ENCODE data around the gene LBR.

The LBR gene

DNA sequence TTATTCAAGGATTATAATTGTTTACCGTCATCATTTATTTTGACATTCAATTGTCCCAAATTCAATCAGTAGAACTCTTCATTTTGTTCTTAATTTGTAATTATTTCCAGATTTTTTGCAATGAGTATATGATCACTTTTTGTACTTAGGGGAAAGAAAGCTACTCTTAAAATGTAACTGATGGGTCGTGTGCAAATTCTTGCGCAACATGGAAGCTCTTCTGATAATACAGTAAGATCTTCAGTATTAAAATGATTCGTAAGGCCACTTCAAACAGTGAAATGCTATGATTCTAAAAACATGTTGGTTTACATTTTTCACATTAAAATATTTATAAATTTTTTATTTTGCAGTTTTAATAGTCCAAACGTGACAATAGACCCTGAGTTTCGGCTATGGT lies 63.4 kb downstream of the LBR start (continued):
- TF ChIP-seq, protein P1, sequence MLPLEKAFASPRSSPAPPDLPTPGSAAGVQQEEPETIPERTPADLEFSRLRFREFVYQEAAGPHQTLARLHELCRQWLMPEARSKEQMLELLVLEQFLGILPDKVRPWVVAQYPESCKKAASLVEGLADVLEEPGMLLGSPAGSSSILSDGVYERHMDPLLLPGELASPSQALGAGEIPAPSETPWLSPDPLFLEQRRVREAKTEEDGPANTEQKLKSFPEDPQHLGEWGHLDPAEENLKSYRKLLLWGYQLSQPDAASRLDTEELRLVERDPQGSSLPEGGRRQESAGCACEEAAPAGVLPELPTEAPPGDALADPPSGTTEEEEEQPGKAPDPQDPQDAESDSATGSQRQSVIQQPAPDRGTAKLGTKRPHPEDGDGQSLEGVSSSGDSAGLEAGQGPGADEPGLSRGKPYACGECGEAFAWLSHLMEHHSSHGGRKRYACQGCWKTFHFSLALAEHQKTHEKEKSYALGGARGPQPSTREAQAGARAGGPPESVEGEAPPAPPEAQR (tag by site-specific recombination; IDR thresholded peaks at IDR 0.05), result no peak

DNA sequence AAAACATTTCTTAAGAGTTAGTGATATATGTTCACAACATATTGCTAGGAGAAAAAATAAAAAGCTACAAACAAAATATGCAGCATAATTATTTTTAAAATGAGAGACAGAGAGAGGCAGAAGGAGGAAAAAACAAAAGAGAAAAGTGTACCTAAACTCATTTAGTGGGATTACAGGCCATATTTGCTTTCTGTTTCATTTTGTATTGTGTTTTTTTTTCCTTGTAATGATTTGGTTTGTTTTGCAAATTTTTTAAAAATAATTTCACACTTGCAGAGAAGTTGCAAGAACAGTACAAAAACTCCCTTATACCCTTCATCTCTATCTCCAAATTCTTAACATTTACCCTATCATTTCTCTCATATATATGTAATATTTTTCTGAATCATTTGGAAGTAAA lies 65.0 kb downstream of the LBR start:
- H3K9me3 ChIP-seq (ENCODE audit: control insufficient read depth, insufficient read depth, low read depth, low read length), result no peaks in the 10 kb centered on the region
- no peak overlapping the region for H3K4me3 ChIP-seq (ENCODE audit: low read depth, low read length)
- no peaks in the 10 kb centered on the region for H3K36me3 ChIP-seq (ENCODE audit: control insufficient read depth in 2 of 2, insufficient read depth in 1 of 2, low read length in 2 of 2)
- no peak for TF ChIP-seq ZNF292 (tag by site-specific recombination; IDR thresholded peaks at IDR 0.05; ENCODE audit: borderline replicate concordance, low read depth)
- TF ChIP-seq ZNF677 (tag by site-specific recombination; IDR thresholded peaks at IDR 0.05), result no peak
- TF ChIP-seq ZNF335 (tag by site-specific recombination; conservative IDR thresholded peaks at IDR 0.05), result no peak
- TF ChIP-seq ZNF366 (tag by site-specific recombination; conservative IDR thresholded peaks at IDR 0.05), result no peak
- TF ChIP-seq ZNF48 (tag by site-specific recombination; IDR thresholded peaks at IDR 0.05), result no peak
- TF ChIP-seq ZBTB48 (tag by site-specific recombination; IDR thresholded peaks at IDR 0.05), result no peak
- TF ChIP-seq ZNF623 (tag by site-specific recombination; IDR thresholded peaks at IDR 0.05), result no peak
- no peak for TF ChIP-seq GFI1B (tag by site-specific recombination; IDR thresholded peaks at IDR 0.05)
- no peak for TF ChIP-seq GLIS2 (tag by site-specific recombination; IDR thresholded peaks at IDR 0.05)
- TF ChIP-seq ZNF423 (tag by site-specific recombination; IDR thresholded peaks at IDR 0.05), result no peak
- CTCF ChIA-PET, result interaction anchor here (0.5 kb wide), 1 partner anchor 304 kb away, joined by 3 read pairs; no protein-coding TSS in a partner anchor
- H3K4me1 ChIP-seq (ENCODE audit: control insufficient read depth, insufficient read depth, low read length), result 0 out of 2 replicates have a peak, but pooled peaks cover 2% of the 10 kb centered on the region
- POLR2A ChIA-PET, result no interaction called here
- H3K27ac ChIP-seq (ENCODE audit: extremely low read depth, low read depth, low read length), result no peak overlapping the region

DNA sequence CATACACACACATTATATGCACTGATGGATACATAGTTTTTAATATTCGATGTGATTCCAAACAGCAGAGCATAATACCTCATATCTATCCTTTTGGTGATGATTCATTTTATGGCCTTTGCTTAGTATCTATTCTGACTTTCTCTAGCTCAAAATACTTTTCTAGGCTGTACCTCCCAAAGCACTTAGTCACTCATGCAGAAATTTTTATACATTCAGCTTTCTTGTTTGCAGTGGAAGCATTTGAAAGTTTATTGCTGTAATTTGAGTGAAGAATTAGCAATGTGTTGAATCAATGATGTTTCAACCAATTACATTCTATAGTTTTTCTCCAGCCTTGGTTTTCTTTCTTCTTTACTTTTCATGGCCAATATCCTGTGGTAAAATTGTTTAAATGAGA lies 66.7 kb downstream of the LBR start:
- Histone ChIP-seq H3K9me3 (ENCODE audit: control insufficient read depth, insufficient read depth, low read depth, low read length) (no peaks in the 10 kb centered on the region), H3K4me1 (ENCODE audit: control insufficient read depth, insufficient read depth, low read length) (no peaks in the 10 kb centered on the region), H3K27ac (ENCODE audit: extremely low read depth, low read depth, low read length) (no peak overlapping the region), H3K4me3 (ENCODE audit: low read depth, low read length) (no peak overlapping the region), H3K36me3 (ENCODE audit: control insufficient read depth in 2 of 2, insufficient read depth in 1 of 2, low read length in 2 of 2) (no peaks in the 10 kb centered on the region)
- POLR2A ChIA-PET, result no interaction called here
- CTCF ChIA-PET, result interaction anchor here (1.2 kb wide), 1 partner anchor 43 kb away, joined by 3 read pairs; no protein-coding TSS in a partner anchor
- TF ChIP-seq, protein P2, sequence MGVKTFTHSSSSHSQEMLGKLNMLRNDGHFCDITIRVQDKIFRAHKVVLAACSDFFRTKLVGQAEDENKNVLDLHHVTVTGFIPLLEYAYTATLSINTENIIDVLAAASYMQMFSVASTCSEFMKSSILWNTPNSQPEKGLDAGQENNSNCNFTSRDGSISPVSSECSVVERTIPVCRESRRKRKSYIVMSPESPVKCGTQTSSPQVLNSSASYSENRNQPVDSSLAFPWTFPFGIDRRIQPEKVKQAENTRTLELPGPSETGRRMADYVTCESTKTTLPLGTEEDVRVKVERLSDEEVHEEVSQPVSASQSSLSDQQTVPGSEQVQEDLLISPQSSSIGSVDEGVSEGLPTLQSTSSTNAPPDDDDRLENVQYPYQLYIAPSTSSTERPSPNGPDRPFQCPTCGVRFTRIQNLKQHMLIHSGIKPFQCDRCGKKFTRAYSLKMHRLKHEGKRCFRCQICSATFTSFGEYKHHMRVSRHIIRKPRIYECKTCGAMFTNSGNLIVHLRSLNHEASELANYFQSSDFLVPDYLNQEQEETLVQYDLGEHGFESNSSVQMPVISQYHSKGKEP (tag by site-specific recombination; IDR thresholded peaks at IDR 0.05), result peak; percentile 94
- no peak for TF ChIP-seq YY1 (tag by site-specific recombination; IDR thresholded peaks at IDR 0.05)
- TF ChIP-seq ZNF664 (tag by site-specific recombination; IDR thresholded peaks at IDR 0.05), result no peak
- TF ChIP-seq ZNF837 (tag by site-specific recombination; IDR thresholded peaks at IDR 0.05), result no peak
- TF ChIP-seq WT1 (tag by site-specific recombination; IDR thresholded peaks at IDR 0.05), result no peak
- no peak for TF ChIP-seq ZNF404 (tag by site-specific recombination; IDR thresholded peaks at IDR 0.05)
- 0 out of 2 replicates have a peak, but pooled peaks have one; percentile 55 for TF ChIP-seq SCRT1 (tag by site-specific recombination; IDR thresholded peaks at IDR 0.05; ENCODE audit: borderline replicate concordance)
- TF ChIP-seq, protein P3, sequence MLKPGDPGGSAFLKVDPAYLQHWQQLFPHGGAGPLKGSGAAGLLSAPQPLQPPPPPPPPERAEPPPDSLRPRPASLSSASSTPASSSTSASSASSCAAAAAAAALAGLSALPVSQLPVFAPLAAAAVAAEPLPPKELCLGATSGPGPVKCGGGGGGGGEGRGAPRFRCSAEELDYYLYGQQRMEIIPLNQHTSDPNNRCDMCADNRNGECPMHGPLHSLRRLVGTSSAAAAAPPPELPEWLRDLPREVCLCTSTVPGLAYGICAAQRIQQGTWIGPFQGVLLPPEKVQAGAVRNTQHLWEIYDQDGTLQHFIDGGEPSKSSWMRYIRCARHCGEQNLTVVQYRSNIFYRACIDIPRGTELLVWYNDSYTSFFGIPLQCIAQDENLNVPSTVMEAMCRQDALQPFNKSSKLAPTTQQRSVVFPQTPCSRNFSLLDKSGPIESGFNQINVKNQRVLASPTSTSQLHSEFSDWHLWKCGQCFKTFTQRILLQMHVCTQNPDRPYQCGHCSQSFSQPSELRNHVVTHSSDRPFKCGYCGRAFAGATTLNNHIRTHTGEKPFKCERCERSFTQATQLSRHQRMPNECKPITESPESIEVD (tag by site-specific recombination; IDR thresholded peaks at IDR 0.05), result peak; percentile 96
- no peak for TF ChIP-seq ZNF776 (tag by site-specific recombination; IDR thresholded peaks at IDR 0.05; ENCODE audit: borderline replicate concordance)
- TF ChIP-seq PRDM1 (tag by site-specific recombination; IDR thresholded peaks at IDR 0.05), result peak; percentile 77
- TF ChIP-seq OSR2 (tag by site-specific recombination; IDR thresholded peaks at IDR 0.05), result no peak; the same call in 1 of the 2 replicates

Measured in HEK293 (cell line).